ACHN (cell line): ENCODE results near the gene NHEJ1.

Experiments
- DNase-seq: peaks from one replicate; pipeline ENCODE4 v3.0.0-alpha.2; 2015
- in situ Hi-C: cut with HindIII; loops from 2 replicates; pipeline ENCODE4 v1.10.0; 2017; ENCODE audit warnings: low sequenced_read_pairs, low pct_ligation_motif_present, low pct_unique_long_range_greater_than_20kb

The NHEJ1 gene

DNA sequence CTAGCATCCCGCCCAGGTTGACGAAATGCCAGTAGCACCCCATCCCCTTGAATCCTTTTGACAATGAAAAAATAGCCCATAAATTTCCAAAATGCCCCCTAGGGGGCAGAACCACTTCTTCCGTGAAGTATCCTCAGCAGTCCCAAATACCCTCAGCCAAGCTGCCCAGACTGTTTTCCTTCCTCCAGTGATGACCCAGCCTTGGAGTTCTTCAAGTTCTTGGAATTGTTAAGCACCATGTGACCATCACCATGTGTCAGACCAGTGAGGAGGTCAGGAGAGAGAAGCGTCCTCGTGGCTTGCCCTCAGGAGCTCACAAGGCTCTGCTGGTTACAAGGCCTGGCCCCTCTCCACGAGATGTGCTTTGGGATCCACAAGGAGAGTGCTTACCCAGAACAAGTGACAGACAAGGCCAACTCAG, 10.6 kb upstream of the NHEJ1 start:
- peak; percentile 72 for DNase-seq
- in situ Hi-C loops = no loop called here

DNA sequence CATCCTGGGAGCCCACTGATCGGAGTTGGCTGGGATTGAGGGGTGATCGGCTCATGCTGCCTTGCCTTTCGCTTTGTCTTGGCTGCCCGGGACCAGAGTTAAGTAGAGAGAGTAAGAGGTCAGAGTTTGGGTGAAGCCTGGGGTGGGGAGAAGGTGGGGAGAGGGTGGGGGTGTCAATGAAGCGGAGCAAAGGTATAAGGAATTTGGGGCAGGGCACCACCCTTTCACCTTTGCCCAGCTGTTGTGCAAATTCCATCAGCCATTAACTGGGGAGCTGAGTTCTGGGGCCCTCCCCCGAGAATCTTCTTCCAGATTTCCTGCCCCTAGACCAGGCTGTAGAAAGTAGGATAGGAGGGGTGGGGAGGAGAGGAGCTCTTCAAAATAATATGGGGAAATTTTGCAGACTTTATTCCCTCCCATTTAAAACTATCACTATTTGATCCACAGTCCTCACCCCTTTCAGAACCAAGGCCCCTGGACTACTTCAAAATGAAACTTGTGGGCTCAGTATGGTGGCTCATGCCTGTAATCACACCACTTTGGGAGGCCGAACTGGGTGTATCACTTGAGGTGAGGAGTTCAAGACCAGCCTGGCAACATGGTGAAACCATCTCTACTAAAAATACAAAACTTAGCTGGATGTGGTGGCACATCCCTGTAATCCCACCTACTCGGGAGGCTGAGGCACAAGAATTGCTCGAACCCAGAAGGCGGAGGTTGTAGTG, 9.5 kb upstream of the NHEJ1 start, which contains the start of gene SLC23A3:
Gene SLC23A3, minus strand, starts transcription at position 100 of the 725 bp plus-strand sequence. Its CDS starts 45 bp downstream, at position 55.
- in situ Hi-C loops = no loop called here
- DNase-seq = no peak

DNA sequence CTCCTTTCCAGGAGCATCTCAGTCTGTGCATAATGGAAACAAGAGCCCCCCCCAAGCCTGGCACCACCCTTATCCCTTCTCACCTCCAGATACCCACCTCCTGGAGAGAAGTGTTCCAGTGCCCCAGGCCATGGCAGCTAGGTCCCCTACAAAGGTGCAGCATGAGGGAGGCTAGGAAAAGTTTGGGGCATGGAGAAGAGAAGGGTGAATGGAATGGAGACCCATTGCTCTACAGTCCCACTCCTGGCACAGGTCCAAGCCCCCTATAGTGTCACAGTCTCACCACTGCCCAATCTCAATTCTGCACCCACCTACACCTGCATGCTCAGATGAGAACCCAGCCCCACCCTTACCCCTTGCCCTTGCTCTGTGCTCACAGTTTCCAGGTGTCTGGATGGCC, 8.3 kb upstream of the NHEJ1 start:
- DNase-seq = no peak
- in situ Hi-C loops = no loop called here

DNA sequence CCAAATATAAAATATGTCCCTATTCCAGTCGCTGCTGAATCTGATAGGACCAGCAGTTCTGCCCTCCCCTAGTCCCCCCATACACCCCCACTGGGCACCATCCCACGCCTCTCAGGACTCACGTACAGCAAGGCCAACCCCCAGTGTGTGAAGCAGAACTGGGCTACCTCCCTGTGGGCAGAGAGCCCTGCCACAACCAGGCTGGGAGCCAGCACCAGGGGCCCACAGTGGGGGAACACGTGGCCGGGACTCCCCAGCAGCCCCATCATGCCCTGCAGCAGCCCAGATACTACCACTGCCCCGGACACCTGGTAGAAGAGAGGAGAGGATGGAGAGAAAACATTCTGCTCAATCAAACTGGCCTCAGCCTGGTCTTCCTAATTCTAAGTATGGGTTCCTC, 7.9 kb upstream of the NHEJ1 start:
- in situ Hi-C loops = no loop called here

DNA sequence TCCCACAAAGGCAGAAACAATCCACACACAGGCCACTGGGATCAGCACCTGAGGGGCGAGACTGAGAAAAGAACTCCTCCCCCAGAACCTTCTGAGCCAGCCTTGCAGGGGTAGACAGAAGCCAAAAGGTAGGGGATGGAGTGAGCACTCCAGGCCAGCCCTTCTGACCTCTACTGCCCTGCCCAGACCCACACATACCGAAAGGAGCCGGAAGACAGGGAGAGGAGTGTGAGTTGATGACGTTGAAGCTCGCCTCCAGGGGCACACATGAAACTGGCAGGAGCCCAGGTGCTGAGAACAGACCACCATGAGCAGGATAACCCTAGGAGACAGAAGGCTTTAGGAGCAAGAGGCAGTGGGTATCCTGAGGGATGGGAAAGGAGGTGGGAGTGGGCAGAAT, 7.4 kb upstream of the NHEJ1 start:
- in situ Hi-C loops = no loop called here
- DNase-seq = no peak

More for the DNA sequence above, 7.9 kb upstream of the NHEJ1 start:
- no peak for DNase-seq

DNA sequence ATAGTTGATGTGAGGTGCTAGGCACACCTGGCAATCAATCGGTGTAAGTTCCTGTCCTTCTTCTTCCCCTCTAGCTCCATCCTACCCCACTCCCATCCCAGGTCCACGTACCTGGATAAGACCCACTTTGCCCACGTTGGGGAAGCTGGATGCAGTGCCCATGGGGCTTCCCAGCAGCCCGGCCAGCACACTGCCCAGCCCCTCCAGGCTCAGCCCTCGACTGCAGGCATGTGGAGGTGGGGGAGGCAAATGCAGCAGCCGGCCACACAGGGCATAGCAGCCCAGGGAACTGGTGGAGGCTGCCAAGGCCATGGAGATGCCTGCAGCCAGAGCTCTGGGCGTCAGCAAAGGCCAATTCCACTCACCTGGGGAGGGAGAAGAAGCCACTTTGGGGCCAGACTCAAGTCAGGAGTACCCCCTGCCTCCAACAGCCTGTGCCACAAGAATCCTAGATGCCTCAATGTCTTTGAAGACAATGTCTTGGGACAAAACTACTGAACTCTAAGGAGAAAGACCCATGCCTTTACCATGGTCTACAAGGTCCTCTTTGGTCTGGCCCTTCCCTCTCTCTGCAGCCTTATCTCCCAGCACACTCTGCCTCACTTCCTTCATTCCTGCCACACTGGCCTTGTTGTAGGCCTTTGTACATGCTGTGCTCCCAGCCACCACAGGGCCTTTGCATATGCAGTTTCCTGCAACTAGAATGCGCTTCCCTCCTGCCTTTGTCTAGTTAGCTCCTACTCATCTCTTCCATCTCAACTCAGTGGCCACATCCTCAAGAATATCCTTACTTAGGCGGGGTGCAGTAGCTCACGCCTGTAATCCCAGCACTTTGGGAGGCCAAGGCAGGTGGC, 4.7 kb upstream of the NHEJ1 start:
- no peak for DNase-seq
- in situ Hi-C loops = no loop called here

DNA sequence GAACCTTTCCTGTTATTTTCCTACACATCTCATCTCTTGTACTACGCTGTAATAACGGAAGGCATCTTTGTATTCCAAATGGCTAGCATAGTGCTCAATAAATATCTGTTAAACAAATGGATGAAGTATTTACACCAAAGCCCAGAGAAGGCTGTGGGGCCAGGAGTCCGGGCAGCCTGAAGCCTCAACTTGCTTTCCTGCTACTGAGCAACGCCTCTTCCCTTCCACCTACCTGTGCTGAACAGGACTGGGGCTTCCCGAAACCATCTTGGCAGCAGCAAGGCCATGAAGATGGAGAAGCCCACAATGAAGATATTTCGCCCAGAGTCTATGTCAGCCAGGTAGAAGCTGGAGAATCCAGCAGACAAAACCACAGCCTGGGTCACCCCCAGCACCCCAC, 2.5 kb upstream of the NHEJ1 start:
- DNase-seq = no peak
- in situ Hi-C loops = no loop called here

DNA sequence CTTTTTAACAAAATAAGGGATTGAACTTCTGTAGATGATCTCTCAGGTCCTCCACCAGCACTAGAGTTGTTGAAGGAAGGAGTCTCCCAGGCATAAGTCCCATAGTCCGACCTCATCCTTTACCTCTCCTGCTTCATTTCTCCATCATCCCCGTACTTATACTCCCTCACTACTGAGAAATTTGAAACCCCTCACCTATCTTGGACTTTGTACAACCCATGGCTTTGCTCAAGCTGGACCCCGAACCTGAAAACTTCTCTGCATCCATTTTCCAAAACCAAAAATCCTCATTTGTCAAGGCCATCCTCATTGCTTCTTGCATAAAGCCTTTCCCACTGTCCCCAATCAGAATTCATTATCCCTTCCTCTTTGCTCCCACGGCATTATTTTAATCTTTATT, 482 bp upstream of the NHEJ1 start:
- in situ Hi-C loops = no loop called here

DNA sequence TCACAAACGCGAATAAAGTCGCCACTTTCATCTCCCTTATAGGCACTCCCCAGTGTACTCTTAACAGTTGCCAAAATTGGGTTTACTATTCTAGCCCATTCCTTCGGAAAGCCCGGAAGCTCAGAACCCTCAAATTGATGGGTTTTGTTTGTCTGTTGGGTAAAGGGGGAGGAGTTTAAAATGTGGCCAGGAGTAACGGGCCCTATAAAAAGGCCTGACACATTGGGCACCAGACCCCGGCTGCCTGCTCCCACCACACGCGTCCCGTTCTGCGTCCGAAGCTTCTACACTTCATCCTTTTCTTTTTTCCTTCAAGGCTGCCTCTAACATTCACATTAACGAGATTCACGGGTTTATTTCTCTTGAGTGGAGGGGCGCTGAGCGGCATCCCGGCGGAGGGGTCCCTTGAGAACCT, 837 bp downstream of the NHEJ1 start:
- DNase-seq = peak; percentile 6
- in situ Hi-C loops = no loop called here

More for the DNA sequence above, 482 bp upstream of the NHEJ1 start:
- DNase-seq = no peak

DNA sequence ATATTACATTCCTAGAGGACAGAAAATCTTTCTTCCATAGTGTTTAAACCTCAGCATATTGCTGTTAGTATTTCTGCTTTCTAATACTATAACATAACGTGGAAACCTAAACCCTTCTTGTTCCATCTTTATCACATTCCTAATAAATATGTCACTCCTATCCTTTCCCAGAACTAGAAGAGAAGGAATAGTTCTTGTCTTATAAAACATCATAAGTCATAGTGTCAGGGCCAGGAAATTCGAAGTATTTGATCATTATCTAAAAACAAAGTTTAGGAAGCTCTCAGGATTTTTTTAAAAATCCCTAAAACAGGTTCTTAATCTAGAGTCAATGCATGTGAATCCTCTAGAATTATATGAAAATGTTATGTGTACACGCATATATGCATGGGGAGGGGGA, 2.0 kb downstream of the NHEJ1 start:
- in situ Hi-C loops = no loop called here
- DNase-seq = no peak

DNA sequence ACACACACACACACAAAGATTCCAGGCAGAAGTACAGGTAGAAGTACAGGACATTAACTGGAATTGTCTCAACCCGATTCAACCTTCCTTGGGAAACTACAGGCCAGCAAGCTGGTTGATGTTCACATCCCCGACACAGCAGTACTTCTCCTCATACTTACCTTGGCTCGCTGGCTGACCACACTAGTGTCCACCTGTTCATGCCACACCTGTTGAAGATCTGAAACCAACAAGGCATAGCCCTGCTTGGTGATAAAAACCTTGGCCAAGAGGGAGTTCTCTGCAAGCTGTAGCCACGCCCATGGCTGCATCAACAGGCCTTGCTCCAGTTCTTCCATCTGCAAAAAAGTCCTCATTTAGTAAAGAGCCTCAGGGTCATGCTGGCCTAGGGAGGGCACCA, 2.6 kb downstream of the NHEJ1 start:
- DNase-seq = no peak
- in situ Hi-C loops = no loop called here

DNA sequence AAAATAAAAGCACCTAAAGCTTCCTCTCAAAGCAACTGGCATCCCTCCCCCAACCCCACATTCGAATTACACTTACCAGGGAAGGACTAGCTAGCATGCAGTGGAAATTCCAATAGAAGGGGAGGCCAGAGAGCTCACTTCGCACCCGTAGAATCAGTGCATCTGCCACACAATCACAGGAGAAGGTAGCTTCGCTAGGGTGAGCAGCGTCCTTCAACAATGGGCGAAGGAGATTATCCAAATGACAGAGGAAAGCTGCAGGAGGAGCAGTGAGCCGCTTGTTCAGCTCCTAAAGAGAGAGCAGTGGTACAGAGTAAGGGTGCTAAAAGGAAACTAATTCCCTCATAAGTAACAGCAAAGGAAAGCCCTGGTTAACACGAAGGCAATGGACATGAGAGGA, 3.2 kb downstream of the NHEJ1 start:
- in situ Hi-C loops = no loop called here
- no peak for DNase-seq

DNA sequence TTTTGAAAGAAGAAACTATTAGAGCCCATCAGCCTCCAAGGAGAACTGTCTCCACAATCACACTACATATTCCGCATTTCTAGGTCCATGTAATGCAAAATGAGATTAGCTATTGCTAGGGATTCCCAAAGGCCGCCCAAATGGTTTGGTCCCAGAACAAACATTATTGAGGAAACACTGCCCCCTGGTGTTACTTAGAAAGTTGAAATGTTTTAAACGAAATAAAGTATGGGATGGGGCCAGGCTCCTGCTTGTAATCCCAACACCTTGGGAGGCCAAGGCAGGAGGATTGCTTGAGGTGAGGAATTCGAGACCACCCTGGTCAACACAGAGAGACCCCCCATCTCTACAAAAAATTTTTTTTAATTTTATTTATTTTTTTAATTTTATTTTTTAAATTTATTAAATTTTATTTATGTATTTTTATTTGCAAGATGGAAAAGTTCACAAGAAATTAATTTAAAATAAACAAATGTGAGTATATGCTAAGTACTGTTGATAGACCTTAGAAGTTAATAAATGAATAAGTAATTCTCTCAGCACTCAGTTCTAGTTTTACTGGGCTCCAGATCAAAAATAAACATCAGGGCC, 5.5 kb downstream of the NHEJ1 start:
- peak; percentile 85 for DNase-seq
- in situ Hi-C loops = no loop called here

DNA sequence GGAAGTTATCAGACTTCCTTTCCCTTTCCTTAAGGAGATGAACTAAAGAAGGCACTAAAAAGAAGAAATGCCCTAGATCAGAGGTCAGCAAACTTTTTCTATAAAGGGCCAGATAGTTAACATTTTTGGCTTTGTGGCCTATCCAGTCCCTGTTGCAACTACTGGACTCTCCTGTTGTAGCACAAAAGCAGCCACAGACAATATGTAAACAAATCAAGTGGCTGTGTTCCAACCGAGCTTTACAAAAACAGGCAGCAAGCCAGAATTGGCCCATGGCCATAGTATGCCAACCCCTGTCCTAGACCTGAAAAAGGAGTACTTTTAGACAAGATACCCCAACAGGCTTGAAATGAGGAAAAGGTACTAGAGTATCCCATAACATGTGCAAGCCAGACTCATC, 10.9 kb downstream of the NHEJ1 start:
- in situ Hi-C loops = no loop called here
- DNase-seq = no peak

DNA sequence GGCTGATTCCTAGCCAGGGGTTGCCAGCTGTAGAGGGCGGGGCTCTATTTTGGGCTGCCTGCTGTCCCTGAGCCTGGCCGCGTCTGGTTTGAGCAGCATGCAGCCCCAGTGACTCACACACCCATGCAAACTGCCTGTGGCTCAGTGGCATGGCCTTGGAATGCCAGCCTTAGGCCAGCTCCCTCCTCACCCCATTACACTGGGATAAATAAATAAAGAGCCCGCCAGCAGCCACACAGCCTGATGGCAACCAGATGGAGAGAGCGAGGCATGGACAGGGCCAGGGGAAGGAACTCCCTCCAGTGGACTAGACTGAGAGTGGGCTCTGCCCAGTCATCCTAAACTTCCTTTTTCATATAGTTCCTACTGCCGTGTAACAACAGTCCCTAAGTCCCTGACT, 18.3 kb downstream of the NHEJ1 start:
- DNase-seq = peak; percentile 92
- in situ Hi-C loops = no loop called here

DNA sequence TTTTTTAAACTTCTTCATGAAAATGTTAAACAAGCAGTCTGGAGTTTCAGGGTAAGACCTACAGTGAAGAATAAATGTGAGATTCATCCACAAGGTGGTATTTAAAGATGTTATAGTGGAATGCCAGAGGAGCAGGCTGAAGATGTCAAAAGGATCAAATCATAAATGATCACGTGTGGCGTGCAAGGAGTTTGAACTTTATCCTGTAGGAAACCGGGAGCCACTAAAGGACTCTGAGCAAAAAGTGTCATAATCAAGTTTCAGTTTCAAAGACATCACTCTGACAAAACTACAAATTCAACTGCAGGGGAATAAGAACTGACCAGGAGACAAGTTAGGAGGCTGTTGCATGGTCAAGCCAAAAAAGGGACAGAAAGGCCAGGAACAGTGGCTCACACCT, 19.9 kb downstream of the NHEJ1 start:
- in situ Hi-C loops = no loop called here
- DNase-seq = no peak

DNA sequence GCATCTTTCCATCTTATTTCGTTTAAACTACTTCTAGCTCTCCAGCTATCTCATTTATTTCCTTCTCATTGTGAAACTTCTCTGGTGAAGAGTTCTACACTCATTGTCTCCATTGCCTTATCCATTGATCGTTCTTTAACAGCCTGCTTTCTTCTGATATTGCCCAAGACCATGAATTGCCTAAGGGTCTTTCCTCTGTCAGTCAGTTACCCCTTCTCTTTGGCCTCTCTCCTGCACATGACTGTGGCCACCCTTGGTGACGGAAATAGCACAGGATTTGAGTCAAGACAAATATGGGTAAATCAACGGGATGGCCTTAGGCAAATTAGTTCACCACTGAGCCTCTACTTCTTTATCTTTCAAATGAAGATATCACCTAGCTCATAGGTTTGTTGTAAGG, 26.6 kb downstream of the NHEJ1 start:
- no peak for DNase-seq
- in situ Hi-C loops = no loop called here

DNA sequence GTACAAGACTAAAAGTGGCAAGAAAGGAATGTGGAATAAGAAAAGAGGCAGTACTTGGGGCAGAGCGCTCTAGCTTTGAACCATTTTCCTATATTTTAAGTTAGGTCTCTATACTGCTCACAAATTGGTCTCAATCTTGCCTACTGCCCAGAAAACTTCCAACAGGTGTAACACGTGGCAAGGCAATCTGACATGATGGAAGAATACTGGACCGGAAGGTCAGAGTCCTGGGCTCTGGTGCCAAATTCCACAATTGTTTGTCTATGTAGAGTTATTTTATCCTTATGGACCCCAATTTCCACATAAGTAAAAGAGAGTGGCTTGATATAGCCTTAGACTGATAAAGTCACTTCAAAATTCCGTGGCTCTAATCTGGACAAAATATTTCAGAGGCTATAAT, 28.9 kb downstream of the NHEJ1 start:
- no peak for DNase-seq
- in situ Hi-C loops = no loop called here

DNA sequence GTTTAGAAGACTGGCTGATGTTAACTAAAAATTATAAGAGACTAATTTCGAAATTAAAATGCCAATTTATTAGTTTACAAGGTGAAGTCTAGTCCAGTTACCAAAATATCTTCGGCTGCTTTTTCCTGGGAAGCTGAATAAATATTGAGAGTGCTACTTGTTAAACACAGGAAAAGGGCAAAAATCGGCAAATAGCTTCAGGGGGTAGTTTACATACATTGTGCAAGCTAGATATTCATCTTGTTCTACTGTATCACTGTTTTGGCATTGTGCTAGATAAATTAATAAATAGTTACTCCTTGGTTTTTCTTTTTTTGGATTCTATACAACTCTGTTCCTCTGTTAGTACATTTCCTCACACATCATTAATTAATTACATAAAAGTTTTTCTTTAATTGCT, 29.3 kb downstream of the NHEJ1 start:
- in situ Hi-C loops = no loop called here
- DNase-seq = no peak
